Activated T-cell treated with anti-CD3 and anti-CD28 coated beads, Interleukin-2, amount 50 U/mL, for 4 hours (primary cell): ENCODE results near the gene SREBF1. TPM values are rescaled to one million over a fixed set of nuclear protein-coding genes. Genes with fewer than 3 reads are reported as not detected.

Experiments used
- ATAC-seq, 2 donors: fragments of 200-7000 bp; cut with Tn5 transposase; one replicate each; pipeline ENCODE4 v1.10.0; 2021
- DNase-seq: peaks from one replicate; pipeline ENCODE4 v3.0.0-alpha.2; 2020
- H3K27me3 Mint-ChIP-seq: one replicate; pipeline ENCODE4 v1.8.0; 2021; ENCODE audit warnings: low read depth, mixed read lengths
- H3K36me3 Mint-ChIP-seq: one replicate; pipeline ENCODE4 v1.8.0; 2022; ENCODE audit warnings: mixed read lengths; ENCODE audit not compliant: insufficient read depth
- H3K4me1 Mint-ChIP-seq: one replicate; pipeline ENCODE4 v1.8.0; 2021; ENCODE audit warnings: low read depth, mixed read lengths
- H3K4me3 Mint-ChIP-seq: one replicate; pipeline ENCODE4 v1.8.0; 2021; ENCODE audit warnings: mild to moderate bottlenecking, moderate library complexity, mixed read lengths
- H3K9me3 Mint-ChIP-seq: one replicate; pipeline ENCODE4 v1.8.0; 2021; ENCODE audit warnings: mixed read lengths
- total RNA-seq, 3 donors: library from RNA; stranded (reverse); gene quantifications; one replicate each; pipeline ENCODE4 v1.2.1, GENCODE V29; 2021

The SREBF1 gene
- total RNA-seq, 3 donors from 2014 or later: 34.3 to 44.0 (median 34.6) TPM

GRCh38 chr17:17816831-17817551 lies 19.8 kb downstream of the SREBF1 start:
- ATAC-seq (no peak), DNase-seq (no peak)
- Mint-ChIP-seq H3K9me3 (no peaks in the 10 kb centered on the region), H3K4me1 (peaks cover 32% of the 10 kb centered on the region), H3K27me3 (no peaks in the 10 kb centered on the region), H3K4me3 (no peak overlapping the region), H3K36me3 (peaks cover 9% of the 10 kb centered on the region)

DNA sequence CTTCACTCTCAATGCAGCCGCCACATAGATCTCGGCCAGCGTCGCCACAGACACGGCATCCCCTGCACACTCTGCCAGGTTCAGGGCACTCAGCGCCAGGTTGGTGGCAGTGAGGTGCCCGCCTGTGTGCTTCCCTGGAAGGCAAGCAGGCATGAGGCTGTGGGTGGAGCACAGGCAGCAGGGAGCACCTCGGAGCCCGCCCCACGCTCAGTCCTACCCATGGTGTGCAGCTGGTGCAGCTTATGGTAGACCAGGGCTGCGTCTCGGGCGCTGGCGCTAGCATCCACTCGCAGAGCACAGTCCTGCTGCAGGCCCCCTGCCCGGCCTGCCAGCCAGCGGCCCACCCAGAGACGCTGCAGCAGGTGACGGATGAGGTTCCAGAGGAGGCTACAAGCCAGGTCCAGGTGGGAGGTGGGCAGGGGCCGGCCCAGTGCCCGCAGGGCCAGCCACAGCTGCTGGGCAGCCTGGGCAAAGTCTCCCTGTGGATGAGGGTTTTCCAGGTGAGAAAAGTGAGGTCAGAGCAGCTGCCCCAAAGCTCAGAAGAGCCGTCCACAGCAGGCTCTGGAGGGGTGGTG lies 20.5 kb downstream of the SREBF1 start:
- ATAC-seq (no peak), DNase-seq (no peak)
- Mint-ChIP-seq H3K4me3 (no peak overlapping the region), H3K4me1 (peaks cover 27% of the 10 kb centered on the region), H3K9me3 (no peaks in the 10 kb centered on the region), H3K36me3 (peaks cover 9% of the 10 kb centered on the region), H3K27me3 (no peaks in the 10 kb centered on the region)

DNA sequence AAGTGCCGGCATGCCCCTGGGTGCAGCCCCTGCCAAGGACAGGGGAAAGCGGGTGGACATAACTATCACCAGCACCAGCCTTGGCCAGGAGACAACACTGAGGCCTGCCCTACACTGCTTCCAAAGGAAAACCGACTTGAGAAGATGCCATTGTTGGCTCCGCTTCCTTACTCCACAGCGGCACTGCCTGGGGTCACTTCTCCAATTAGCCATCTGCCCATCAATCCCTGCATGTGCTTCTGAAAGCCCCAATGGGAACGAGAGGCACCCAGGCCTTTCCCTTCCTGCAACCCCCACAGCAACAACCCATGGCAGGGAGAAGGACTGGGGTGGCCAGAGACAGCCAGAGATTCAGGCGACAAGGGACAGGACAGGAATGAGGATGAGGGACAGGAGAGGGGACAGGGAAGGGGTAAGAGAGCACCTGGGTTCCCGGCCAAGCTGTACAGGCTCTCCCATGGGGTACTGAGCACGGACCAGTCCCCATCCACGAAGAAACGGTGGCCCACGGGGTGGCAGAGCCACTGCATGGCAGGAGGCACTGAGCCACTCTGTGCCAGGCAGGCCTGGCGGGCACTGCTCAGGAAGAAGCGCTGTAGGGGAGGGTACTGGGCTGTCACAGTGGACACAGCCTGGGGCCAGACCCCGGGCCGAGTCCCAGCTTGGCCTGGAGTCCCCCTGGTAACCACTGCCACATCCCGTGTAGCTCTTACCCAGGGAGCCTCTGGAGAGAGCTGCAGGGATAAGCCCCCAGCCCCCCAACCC lies 21.2 kb downstream of the SREBF1 start:
- peaks cover 20% of the 10 kb centered on the region for H3K4me1 Mint-ChIP-seq
- DNase-seq (no peak), ATAC-seq (no peak)
- H3K4me3 Mint-ChIP-seq: no peak overlapping the region
- H3K36me3 Mint-ChIP-seq: peaks cover 9% of the 10 kb centered on the region
- H3K9me3 Mint-ChIP-seq: no peaks in the 10 kb centered on the region
- no peaks in the 10 kb centered on the region for H3K27me3 Mint-ChIP-seq

DNA sequence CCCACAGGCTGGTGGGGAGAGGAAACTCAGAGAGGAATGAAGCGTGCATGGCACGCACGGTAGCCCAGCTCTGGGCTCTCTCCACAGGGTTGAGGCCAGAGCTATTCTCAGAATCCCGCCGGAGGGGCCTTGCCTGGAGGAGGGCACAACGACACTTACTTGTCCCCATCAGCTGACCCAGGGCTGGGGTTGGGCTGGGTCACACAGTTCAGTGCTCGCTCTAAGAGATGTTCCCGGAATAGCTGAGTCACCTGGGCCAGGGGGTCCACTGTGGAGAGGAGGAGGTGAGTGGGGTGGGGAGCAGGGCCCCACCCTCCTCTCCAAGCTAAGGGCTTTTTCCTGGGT lies 21.8 kb downstream of the SREBF1 start:
- H3K36me3 Mint-ChIP-seq: peaks cover 9% of the 10 kb centered on the region

DNA sequence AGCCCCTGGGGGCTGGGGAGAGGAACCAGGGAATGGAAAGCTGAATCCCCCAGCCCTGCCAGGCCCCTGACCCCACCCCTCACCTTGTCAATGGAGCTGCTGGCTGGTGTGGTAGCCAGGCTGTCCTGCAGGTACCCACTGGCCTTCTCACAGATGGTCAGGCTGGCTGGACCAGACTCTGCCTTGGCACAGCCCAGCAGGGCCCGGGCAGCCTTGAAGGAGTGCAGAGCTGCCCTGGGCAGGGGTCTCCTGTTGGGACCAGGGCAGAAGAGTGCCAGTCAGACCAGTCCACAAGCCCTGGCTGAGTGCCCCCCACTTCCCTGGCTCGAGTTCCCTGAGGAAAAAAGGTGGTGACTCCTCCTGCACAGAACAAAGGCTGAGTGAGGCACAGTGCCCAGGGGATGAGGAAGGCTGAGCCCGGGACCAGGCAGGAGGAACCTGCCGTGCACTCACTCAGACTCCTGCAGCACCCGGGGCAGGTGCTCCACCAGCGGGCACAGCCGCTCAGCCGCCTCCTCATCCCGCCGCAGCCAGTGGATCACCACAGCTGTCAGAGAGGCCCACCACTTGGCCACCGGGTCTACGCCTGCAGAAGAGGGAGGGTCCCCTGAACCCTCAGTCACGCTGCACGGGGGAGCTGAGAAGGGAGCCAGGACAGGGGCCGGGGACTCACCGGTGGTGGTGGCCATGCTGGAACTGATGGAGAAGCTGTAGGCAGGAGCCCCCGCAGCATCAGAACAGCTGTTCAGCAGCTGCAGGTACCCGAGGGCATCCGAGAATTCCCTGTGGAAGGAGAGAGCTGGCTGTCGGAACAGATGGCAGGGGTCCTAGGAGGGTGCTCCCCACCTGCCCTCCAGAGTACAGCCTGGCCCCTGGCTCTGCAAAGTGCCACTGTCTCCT lies 22.4 kb downstream of the SREBF1 start:
- peaks cover 7% of the 10 kb centered on the region for H3K36me3 Mint-ChIP-seq
- H3K27me3 Mint-ChIP-seq: no peaks in the 10 kb centered on the region
- peaks cover 8% of the 10 kb centered on the region for H3K4me1 Mint-ChIP-seq
- DNase-seq: no peak
- no peaks in the 10 kb centered on the region for H3K9me3 Mint-ChIP-seq
- ATAC-seq: no peak
- H3K4me3 Mint-ChIP-seq: no peak overlapping the region

More for the DNA sequence above, 21.8 kb downstream of the SREBF1 start:
- no peaks in the 10 kb centered on the region for H3K9me3 Mint-ChIP-seq
- no peak for ATAC-seq
- no peak for DNase-seq
- no peak overlapping the region for H3K4me3 Mint-ChIP-seq
- H3K4me1 Mint-ChIP-seq: peaks cover 14% of the 10 kb centered on the region
- H3K27me3 Mint-ChIP-seq: no peaks in the 10 kb centered on the region

GRCh38 chr17:17813725-17814095 lies 23.1 kb downstream of the SREBF1 start:
- DNase-seq: no peak
- Mint-ChIP-seq H3K27me3 (no peaks in the 10 kb centered on the region), H3K4me1 (peaks cover 4% of the 10 kb centered on the region), H3K4me3 (no peak overlapping the region), H3K36me3 (peaks cover 2% of the 10 kb centered on the region), H3K9me3 (no peaks in the 10 kb centered on the region)
- ATAC-seq: no peak

- no peaks in the 10 kb centered on the region for H3K27me3 Mint-ChIP-seq
- H3K4me3 Mint-ChIP-seq: no peak overlapping the region
- ATAC-seq (no peak), DNase-seq (no peak)
- H3K9me3 Mint-ChIP-seq: no peaks in the 10 kb centered on the region
- H3K4me1 Mint-ChIP-seq: peaks cover 2% of the 10 kb centered on the region
- H3K36me3 Mint-ChIP-seq: no peaks in the 10 kb centered on the region
Measured at GRCh38 chr17:17813055-17813724, 23.6 kb downstream of the SREBF1 start.

DNA sequence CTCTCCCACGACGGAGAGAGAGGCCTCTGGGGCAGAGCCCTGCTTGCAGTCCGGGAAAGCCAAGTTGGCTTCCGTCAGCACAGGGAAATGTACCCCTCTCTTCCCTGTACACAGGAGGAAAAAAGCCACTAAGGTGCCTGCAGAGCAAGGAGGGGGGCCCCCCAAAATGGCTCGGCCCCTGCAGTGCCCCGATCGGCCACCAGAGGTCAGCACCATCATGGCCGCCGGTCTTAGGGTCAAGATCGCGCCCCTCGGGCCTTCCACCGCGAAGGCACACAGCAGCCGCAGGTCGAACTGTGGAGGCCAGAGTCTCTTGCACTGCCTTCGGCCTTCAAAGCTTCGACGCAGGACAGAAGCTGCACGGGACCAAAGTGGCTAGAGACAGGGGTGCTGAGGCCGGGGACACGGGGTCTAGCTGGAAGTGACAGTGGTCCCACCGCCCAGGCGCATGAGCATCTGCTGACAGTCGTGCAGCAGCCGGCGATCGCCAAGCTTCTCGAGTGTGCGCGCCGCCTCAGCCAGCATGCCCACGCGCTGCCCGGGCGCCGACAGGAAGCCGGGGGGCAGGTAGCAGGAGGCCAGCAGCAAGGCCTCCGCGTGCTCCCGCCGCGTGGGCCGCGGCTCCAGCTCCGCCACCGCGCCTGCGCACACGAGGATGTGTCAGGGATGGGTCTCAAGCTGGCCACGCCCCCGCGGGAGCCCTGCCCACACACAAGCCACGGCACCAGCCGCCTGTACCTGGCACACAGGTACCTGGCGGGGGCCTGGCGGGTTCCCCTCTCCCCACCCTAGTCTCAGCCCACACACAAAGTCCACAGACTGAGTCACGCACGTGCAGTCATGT lies 24.4 kb downstream of the SREBF1 start:
- DNase-seq (peak; percentile 70), ATAC-seq (peak; percentile 53 to 59)
- no peaks in the 10 kb centered on the region for H3K36me3 Mint-ChIP-seq
- H3K27me3 Mint-ChIP-seq: no peaks in the 10 kb centered on the region
- peaks cover 2% of the 10 kb centered on the region for H3K4me1 Mint-ChIP-seq
- H3K9me3 Mint-ChIP-seq: no peaks in the 10 kb centered on the region
- H3K4me3 Mint-ChIP-seq: no peak overlapping the region

GRCh38 chr17:17811381-17812210 lies 25.2 kb downstream of the SREBF1 start:
- no peaks in the 10 kb centered on the region for H3K9me3 Mint-ChIP-seq
- ATAC-seq: no peak
- H3K4me1 Mint-ChIP-seq: peaks cover 2% of the 10 kb centered on the region
- H3K4me3 Mint-ChIP-seq: no peak overlapping the region
- no peaks in the 10 kb centered on the region for H3K27me3 Mint-ChIP-seq
- DNase-seq: no peak
- no peaks in the 10 kb centered on the region for H3K36me3 Mint-ChIP-seq

DNA sequence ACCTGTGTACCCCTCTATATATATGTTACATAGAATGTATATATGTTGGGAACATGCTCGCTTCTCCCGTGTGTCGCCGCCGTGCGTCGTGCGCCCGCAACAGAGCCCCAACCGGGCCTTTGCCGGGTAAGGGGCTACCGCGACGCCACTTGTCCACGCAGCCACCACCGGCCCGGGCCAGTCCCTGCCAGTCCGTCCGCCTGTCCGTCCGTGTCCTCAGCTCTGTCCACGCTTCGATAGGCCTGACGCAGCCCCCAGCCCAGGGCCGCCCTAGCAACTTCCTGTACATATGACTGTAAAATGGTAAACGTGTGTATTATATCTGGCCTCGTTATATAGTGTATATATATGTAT lies 25.9 kb downstream of the SREBF1 start:
- DNase-seq: no peak
- no peaks in the 10 kb centered on the region for H3K27me3 Mint-ChIP-seq
- H3K4me1 Mint-ChIP-seq: peaks cover 2% of the 10 kb centered on the region
- no peak for ATAC-seq
- no peaks in the 10 kb centered on the region for H3K9me3 Mint-ChIP-seq
- no peaks in the 10 kb centered on the region for H3K36me3 Mint-ChIP-seq
- H3K4me3 Mint-ChIP-seq: no peak overlapping the region

DNA sequence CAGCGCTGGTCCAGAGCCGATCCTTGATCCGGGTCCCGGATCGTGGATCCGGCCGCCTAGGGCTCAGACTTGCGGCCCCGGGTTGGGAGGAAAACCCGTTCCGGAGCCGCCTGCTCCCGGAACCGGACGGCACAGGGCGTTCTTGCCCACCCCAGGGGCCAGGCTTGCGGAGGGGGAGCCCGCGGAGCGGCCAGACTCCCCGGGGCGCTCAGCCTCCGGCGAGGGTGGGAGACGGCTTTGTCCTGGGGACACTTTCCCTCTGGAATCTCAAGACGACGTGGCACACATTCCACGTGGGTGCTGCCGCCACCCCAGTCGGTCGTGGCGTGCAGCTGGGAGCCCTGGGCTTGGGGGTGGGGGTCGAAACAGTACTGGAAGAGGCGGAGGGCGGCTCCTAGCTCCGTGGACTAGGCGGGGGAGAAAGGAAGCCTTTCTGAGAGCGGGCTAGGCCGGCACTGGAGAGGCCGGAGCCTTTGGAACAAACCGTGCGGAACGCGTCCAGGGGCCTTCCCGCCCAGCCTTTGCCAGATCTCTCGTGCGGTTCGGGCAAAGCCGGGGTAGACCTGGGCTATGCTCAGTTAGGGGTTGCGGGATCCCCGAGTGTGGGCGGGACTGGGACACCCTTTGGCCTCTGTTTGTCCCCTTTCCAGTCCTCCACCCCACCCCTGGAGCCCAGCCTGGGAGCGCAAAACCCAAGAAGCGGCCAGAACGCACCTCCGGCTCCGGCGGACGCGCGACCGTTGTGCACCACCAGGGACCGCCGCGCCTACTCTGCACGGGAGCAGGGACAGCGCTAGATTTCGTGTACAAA lies 26.5 kb downstream of the SREBF1 start:
- DNase-seq (no peak), ATAC-seq (no peak)
- Mint-ChIP-seq H3K4me1 (peaks cover 2% of the 10 kb centered on the region), H3K9me3 (no peaks in the 10 kb centered on the region), H3K36me3 (no peaks in the 10 kb centered on the region), H3K4me3 (no peak overlapping the region), H3K27me3 (no peaks in the 10 kb centered on the region)

DNA sequence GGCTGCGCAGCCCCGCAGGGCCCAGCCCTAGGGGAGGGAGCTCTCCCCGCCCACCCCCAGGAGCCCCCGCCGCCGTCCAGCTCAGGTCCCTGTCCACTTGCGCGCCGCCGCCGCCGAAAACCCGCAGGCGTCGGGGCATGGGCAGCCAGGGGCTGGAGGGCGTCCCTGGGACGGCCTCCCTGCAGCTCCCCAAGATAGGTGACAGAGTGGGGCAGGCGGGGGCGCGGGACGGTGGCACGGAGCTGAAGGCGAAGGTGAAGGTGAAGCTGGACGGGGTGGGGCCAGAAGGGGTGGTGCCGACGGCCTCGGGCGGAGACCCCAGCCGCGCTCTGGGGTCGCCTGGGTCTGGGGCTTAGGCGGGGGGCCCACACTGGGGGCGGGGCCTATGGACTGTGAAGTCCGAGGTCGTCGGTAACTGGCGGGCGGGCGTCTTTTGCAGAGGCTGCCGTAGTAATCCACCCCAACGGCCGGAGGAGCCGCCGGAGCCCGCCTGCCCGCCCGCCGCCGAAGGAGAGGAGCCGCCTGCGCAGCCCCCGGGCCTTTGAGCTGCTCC lies 27.2 kb downstream of the SREBF1 start:
- no peaks in the 10 kb centered on the region for H3K9me3 Mint-ChIP-seq
- H3K36me3 Mint-ChIP-seq: no peaks in the 10 kb centered on the region
- H3K27me3 Mint-ChIP-seq: no peaks in the 10 kb centered on the region
- H3K4me3 Mint-ChIP-seq: no peak overlapping the region
- ATAC-seq: no peak
- DNase-seq: no peak
- peaks cover 2% of the 10 kb centered on the region for H3K4me1 Mint-ChIP-seq
